Natural killer cell (primary cell): ENCODE data around the gene OR1I1. TPM values are rescaled to one million over a fixed set of nuclear protein-coding genes. Genes with fewer than 3 reads are reported as not detected.

Experiments used
- ATAC-seq, 3 donors: fragments of 150-1000 bp in 2 of 3; fragments of 200-7000 bp in 1 of 3; cut with Tn5 transposase; 1 replicate in 1 of 3; 2 replicates in 2 of 3; pipeline ENCODE4 v1.10.0; 2021; ENCODE audit warnings: mild to moderate bottlenecking in 2 of 3, moderate library complexity in 2 of 3
- DNase-seq, 2 donors: peaks; one replicate each; pipeline versions ENCODE4 v3.0.0 to v3.0.0-alpha.2; 2013 to 2021; ENCODE audit warnings: mixed read lengths in 1 of 2
- H3K27ac ChIP-seq: one replicate; pipeline ENCODE4 v1.5.1; 2013; ENCODE audit warnings: mild to moderate bottlenecking, low read length
- H3K27me3 ChIP-seq: one replicate; pipeline ENCODE4 v1.6.1; 2013; ENCODE audit warnings: low read length; ENCODE audit not compliant: control insufficient read depth, insufficient read depth
- H3K36me3 ChIP-seq: one replicate; pipeline ENCODE4 v1.6.1; 2013; ENCODE audit warnings: low read length; ENCODE audit not compliant: control insufficient read depth, insufficient read depth
- H3K4me1 ChIP-seq: one replicate; pipeline ENCODE4 v1.6.1; 2013; ENCODE audit warnings: low read length; ENCODE audit not compliant: control insufficient read depth, insufficient read depth
- H3K4me3 ChIP-seq: one replicate; pipeline ENCODE4 v1.5.1; 2013; ENCODE audit warnings: low read length
- H3K9me3 ChIP-seq: one replicate; pipeline ENCODE4 v1.6.1; 2013; ENCODE audit warnings: low read length; ENCODE audit not compliant: control insufficient read depth, insufficient read depth
- H3K27ac Mint-ChIP-seq, 2 donors: one replicate each; pipeline ENCODE4 v1.8.0; 2022; ENCODE audit warnings: mild to moderate bottlenecking in 2 of 2, mixed read lengths in 2 of 2, moderate library complexity in 1 of 2
- H3K27me3 Mint-ChIP-seq, 2 donors: one replicate each; pipeline ENCODE4 v1.8.0; 2022; ENCODE audit warnings: low read depth in 2 of 2, mixed read lengths in 2 of 2
- H3K36me3 Mint-ChIP-seq: one replicate; pipeline ENCODE4 v1.8.0; 2022; ENCODE audit warnings: mixed read lengths
- H3K4me1 Mint-ChIP-seq, 2 donors: one replicate each; pipeline ENCODE4 v1.8.0; 2022; ENCODE audit warnings: mixed read lengths in 2 of 2
- H3K4me3 Mint-ChIP-seq: one replicate; pipeline ENCODE4 v1.8.0; 2022; ENCODE audit warnings: mild to moderate bottlenecking, moderate library complexity, mixed read lengths
- H3K9me3 Mint-ChIP-seq, 2 donors: one replicate each; pipeline ENCODE4 v1.8.0; 2022; ENCODE audit warnings: mixed read lengths in 2 of 2
- WGBS: methylation state at CpG from one replicate; pipeline ENCODE4 v1.1.7; 2013; ENCODE audit warnings: missing lambda C conversion rate; ENCODE audit not compliant: insufficient coverage; 5-methylcytosine and 5-hydroxymethylcytosine counted together
- intact Hi-C: fragments of 100-400 bp; cut with micrococcal nuclease; formaldehyde crosslinking; loops from one replicate; pipeline ENCODE4 v1.14.2; 2022
- total RNA-seq, 4 donors: library from RNA; stranded (reverse); fragments of 120-200 nt in 1 of 4; gene quantifications; one replicate each; pipeline versions ENCODE4 v1.2.3 to v1.2.4, GENCODE V29; 2013 to 2022
- TF ChIP-seq, protein P1 (sequence below): fragments of 200-600 bp; IDR thresholded peaks from one replicate; pipeline ENCODE4 v1.8.0; 2022; ENCODE audit warnings: antibody characterized with exemption

Gene OR1I1, protein sequence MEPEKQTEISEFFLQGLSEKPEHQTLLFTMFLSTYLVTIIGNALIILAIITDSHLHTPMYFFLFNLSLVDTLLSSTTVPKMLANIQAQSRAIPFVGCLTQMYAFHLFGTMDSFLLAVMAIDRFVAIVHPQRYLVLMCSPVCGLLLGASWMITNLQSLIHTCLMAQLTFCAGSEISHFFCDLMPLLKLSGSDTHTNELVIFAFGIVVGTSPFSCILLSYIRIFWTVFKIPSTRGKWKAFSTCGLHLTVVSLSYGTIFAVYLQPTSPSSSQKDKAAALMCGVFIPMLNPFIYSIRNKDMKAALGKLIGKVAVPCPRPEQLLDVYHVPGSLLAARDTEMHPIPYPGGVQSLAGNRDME
- total RNA-seq: not detected
- not detected for total RNA-seq (2013)

DNA sequence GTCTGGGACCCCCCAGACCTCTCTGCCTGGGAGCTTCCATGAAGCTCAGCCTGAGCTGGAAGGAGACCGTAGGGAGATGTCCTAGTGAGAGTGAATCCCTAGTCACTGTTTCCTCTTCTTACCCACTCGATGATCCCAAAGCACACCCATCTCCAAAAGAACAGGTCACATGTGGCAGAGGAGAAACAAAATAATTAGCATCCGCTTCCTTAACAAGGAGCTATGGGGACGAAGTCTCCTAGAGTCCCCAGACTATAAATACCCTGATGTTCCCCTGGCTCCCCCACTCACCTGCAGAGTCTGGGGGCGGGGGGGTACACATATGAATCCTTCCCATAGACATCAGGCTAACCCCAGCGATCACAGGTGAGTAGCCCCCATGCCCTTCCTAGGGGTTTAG lies at the start of gene OR1I1:
TSS of gene OR1I1 (plus strand) at position 301 of the 400 bp plus-strand sequence. CDS start 4,855 bp downstream, outside the sequence.
- Mint-ChIP-seq H3K4me1 (no peaks in the 10 kb centered on the region), H3K27me3 (peaks cover 5 to 18% of the 10 kb centered on the region in 2 donors), H3K27ac (no peak within 1 kb of the TSS), H3K9me3 (no peaks in the 10 kb centered on the region), H3K36me3 (no peaks in the 10 kb centered on the region), H3K4me3 (no peak within 1 kb of the TSS)
- ATAC-seq (no peak), DNase-seq (no peak)
- no peaks in the 10 kb centered on the region for H3K4me1 ChIP-seq
- 74% methylated on average over 5 of the region's 6 CpGs for WGBS
- no peak within 1 kb of the TSS for H3K27ac ChIP-seq
- TF ChIP-seq, protein P1, sequence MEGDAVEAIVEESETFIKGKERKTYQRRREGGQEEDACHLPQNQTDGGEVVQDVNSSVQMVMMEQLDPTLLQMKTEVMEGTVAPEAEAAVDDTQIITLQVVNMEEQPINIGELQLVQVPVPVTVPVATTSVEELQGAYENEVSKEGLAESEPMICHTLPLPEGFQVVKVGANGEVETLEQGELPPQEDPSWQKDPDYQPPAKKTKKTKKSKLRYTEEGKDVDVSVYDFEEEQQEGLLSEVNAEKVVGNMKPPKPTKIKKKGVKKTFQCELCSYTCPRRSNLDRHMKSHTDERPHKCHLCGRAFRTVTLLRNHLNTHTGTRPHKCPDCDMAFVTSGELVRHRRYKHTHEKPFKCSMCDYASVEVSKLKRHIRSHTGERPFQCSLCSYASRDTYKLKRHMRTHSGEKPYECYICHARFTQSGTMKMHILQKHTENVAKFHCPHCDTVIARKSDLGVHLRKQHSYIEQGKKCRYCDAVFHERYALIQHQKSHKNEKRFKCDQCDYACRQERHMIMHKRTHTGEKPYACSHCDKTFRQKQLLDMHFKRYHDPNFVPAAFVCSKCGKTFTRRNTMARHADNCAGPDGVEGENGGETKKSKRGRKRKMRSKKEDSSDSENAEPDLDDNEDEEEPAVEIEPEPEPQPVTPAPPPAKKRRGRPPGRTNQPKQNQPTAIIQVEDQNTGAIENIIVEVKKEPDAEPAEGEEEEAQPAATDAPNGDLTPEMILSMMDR: no peak
- intact Hi-C loops: no loop called here
- H3K9me3 ChIP-seq: no peaks in the 10 kb centered on the region
- H3K36me3 ChIP-seq: no peaks in the 10 kb centered on the region
- H3K4me3 ChIP-seq: no peak within 1 kb of the TSS
- no peaks in the 10 kb centered on the region for H3K27me3 ChIP-seq

DNA sequence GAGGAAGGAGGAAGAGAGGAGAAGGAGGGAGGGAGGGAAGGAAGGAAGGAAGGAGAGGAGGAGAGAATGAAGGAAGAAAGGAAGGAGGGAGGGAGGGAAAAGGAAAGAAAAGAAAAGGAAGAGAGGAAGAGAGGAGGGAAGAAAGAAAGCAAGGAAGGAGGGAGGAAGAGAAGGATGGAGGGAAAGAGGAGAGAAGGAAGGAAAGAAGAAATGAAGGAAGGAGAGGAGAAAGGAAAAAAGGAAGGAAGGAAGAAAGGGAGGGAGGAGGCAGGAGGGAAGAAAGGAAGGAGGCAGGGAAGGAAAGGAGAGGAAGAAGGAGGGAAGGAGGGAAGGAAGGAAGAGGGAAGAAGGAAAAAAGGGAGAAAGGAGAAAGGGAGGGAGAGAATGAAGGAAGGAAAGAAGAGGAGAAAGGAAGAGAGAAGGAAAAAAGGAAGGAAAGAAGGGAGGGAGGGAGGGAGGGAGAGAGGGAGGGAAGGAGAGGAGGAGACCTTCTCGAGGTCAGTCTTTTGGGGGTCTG lies 46.2 kb upstream of the OR1I1 start:
- Mint-ChIP-seq H3K9me3 (no peaks in the 10 kb centered on the region), H3K27ac (no peak overlapping the region), H3K4me3 (no peak overlapping the region), H3K4me1 (no peaks in the 10 kb centered on the region), H3K36me3 (no peaks in the 10 kb centered on the region), H3K27me3 (peaks cover 12 to 20% of the 10 kb centered on the region in 2 donors)
- DNase-seq: no peak
- Histone ChIP-seq H3K9me3 (no peaks in the 10 kb centered on the region), H3K27ac (no peak overlapping the region), H3K4me3 (no peak overlapping the region), H3K36me3 (no peaks in the 10 kb centered on the region), H3K27me3 (no peaks in the 10 kb centered on the region), H3K4me1 (no peaks in the 10 kb centered on the region)
- intact Hi-C loops: no loop called here
- TF ChIP-seq, protein P1: no peak
- WGBS: 60% methylated on average over 1 of the region's 1 CpG
- no peak for ATAC-seq

DNA sequence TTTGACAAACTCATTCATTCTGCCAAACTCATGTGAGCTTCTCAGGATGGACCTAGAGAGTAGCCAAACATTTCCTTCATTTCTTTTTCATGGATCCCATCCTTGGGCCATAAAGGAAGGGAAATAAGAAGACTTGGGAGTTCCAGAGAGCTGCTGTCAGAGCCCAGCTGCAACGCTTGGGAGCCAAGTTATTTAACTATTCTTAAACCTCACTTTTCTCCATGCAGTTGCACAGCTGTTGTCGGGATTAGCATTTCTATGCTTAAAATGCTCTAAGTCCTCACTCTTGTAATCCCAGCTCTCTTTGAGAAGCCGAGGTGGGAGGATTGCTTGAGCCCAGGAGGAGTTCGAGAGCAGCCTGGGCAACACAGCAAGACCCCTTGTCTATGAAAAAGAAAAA lies 44.4 kb upstream of the OR1I1 start:
- Histone ChIP-seq H3K9me3 (no peaks in the 10 kb centered on the region), H3K36me3 (no peaks in the 10 kb centered on the region), H3K27me3 (no peaks in the 10 kb centered on the region), H3K4me1 (no peaks in the 10 kb centered on the region), H3K4me3 (no peak overlapping the region), H3K27ac (no peak overlapping the region)
- TF ChIP-seq, protein P1: no peak
- 69% methylated on average over 4 of the region's 4 CpGs for WGBS
- H3K9me3 Mint-ChIP-seq: no peaks in the 10 kb centered on the region
- intact Hi-C loops: no loop called here
- no peak overlapping the region for H3K4me3 Mint-ChIP-seq
- peaks cover 12 to 20% of the 10 kb centered on the region in 2 donors for H3K27me3 Mint-ChIP-seq
- DNase-seq (no peak), ATAC-seq (no peak)
- no peaks in the 10 kb centered on the region for H3K4me1 Mint-ChIP-seq
- no peak overlapping the region for H3K27ac Mint-ChIP-seq
- no peaks in the 10 kb centered on the region for H3K36me3 Mint-ChIP-seq
